Fibroblast of the aortic adventitia (primary cell): ENCODE measurements around the gene CCDC170. TPM values are rescaled to one million over a fixed set of nuclear protein-coding genes. Genes with fewer than 3 reads are reported as not detected.

ENCODE experiments used
- DNase-seq: peaks from one replicate; pipeline ENCODE4 v3.0.0-alpha.2; 2010; ENCODE audit warnings: low read depth
- H3K4me3 ChIP-seq: 2 replicates; pipeline ENCODE4 v1.5.1; 2011; ENCODE audit warnings: low read depth, mild to moderate bottlenecking, control low read depth, low read length, moderate library complexity
- CTCF ChIP-seq: IDR thresholded peaks from 2 replicates; pipeline ENCODE4 v1.5.1; 2011; ENCODE audit warnings: mild to moderate bottlenecking, low read length, control low read depth, inconsistent platforms; ENCODE audit not compliant: insufficient read depth
- total RNA-seq: library from RNA; depleted of rRNA; stranded (reverse); fragments of >200 nt; gene quantifications from 2 replicates; pipeline ENCODE4 v1.2.3, GENCODE V29; 2012; ENCODE audit warnings: low replicate concordance

CCDC170 gene
- total RNA-seq, 1 donor, result 0.09 TPM

DNA sequence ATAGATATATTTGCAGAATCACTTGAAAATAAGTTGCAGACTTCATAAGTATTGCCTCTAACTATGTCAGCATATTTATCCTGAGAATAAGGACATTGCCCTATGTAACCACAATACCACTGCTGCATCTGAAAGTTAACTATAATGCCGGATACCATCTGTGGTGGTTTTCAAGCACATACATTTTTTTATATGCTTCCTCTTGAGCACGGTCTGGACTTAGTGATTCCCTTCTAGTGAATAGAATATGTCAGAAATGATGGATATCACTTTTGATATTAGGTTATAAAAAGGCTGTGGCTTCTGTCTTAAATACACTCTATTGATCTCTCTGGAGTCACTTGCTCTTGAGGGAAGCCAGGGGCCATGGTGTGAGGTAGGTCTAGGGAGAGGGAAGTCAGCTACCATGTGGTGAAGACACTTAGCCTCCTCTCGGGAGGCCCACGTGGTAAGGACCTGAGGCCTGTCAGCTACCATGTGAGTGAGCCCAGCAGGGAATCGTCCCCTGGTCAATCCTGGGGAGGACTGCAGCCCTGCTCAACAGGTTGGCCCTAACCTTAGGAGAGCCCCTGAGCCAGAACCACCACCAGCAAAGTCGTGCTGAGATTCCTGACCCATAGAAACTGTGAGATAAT lies 57.5 kb downstream of the CCDC170 start:
- TF ChIP-seq CTCF, result no peak
- no peak for DNase-seq
- no peak overlapping the region for H3K4me3 ChIP-seq

GRCh38 chr6:151553416-151554165 lies 59.8 kb downstream of the CCDC170 start:
- TF ChIP-seq CTCF, result no peak
- H3K4me3 ChIP-seq, result no peak overlapping the region
- DNase-seq, result peak; percentile 40

DNA sequence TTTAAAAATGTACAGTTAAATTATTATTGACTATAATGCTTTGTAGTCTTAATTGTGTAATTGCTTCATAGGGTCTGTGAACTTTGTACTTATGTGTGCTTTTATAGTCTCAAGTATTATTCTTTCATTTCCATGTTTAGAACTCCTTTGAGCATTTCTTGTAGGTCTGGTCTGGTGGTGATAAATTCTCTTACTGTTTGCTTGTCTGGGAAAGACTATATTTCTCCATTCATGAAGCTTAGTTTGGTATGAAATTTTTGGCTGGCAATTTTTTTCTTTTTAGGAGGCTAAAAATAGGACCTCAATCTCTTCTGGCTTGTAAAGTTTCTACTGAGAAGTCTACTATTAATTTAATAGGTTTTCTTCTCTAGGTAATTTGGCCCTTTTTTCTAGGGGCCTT lies 67.4 kb downstream of the CCDC170 start:
- no peak for DNase-seq
- no peak overlapping the region for H3K4me3 ChIP-seq
- TF ChIP-seq CTCF, result no peak

GRCh38 chr6:151564654-151565053 lies 70.8 kb downstream of the CCDC170 start:
- no peak for TF ChIP-seq CTCF
- no peak overlapping the region for H3K4me3 ChIP-seq
- no peak for DNase-seq

GRCh38 chr6:151565940-151566339 lies 72.1 kb downstream of the CCDC170 start:
- H3K4me3 ChIP-seq, result no peak overlapping the region
- TF ChIP-seq CTCF, result no peak
- no peak for DNase-seq

DNA sequence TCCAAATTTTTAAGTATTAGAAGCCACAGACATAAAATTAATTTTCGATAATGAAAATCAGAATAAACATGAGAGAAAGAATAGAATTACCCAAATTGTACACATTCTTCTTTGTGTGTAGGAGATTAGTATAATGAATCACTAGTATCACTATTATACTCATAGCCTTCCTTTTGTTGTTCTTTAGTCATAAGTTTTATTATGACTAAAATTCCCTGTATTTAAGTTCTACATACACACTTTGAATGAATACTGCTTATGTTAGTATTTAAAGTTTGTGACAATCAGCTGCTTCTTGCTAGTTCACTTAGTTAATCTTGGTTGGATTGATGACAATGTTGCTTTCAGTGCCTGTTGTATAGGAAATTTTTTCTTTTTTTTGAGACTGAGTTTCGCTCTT lies 72.7 kb downstream of the CCDC170 start:
- no peak for DNase-seq
- no peak for TF ChIP-seq CTCF
- H3K4me3 ChIP-seq, result no peak overlapping the region

DNA sequence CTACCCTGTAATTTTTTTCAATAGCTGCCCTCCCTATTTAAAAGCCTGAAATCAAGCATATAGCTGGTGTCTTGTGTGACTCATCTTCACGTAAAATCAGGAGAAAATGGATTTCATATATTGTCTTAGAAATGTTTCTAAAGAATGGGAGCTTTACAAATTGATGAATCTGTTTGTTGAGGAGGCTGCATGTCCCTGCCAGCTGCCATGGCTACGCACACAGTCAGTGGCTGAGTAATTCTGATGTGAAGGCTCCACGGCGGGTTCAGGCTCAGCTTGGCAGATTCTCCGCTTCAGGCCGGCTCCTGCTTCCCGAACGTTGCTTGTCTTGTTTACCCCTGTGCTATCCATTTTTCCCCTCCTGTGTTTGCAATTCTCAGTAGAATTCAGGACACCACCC lies 82.8 kb downstream of the CCDC170 start:
- no peak for DNase-seq
- H3K4me3 ChIP-seq, result no peak overlapping the region
- TF ChIP-seq CTCF, result no peak
